ENCODE results near the gene EDEM1. TPM values are rescaled to one million over a fixed set of nuclear protein-coding genes. Genes with fewer than 3 reads are reported as not detected.

Gene EDEM1
- total RNA-seq, 6 donors from 2014 or later: 84.5 to 307 (median 146) TPM

DNA sequence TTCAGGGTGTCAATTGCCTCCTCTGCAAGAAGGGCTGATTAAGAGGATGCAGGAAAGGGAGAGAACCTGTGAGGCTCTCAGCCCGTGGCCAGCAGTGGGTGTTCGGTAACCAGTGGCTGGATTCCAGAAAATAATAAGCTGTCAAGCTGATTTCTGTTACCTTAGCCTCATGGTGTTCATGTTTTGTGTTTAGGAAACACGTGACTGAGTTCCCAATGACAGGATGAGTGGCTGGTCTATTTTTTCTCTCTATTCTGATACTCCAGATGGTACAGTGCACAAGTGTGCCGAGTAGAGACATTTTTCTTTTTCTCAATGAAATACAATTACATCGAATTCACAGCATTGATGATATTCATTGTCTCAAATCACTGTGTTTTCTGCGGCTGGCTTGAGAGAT lies 43.6 kb downstream of the EDEM1 start:
- H3K9me3 ChIP-seq: no peaks in the 10 kb centered on the region
- no peaks in the 10 kb centered on the region for H3K27me3 ChIP-seq
- WGBS, 2 donors: 45 to 48% methylated on average over 6 of the region's 6 CpGs
- H3K4me1 ChIP-seq: no peaks in the 10 kb centered on the region
- H3K27ac ChIP-seq: no peak overlapping the region
- DNase-seq: no peak
- no peak overlapping the region for H3K4me3 ChIP-seq
- TF ChIP-seq, protein P1, sequence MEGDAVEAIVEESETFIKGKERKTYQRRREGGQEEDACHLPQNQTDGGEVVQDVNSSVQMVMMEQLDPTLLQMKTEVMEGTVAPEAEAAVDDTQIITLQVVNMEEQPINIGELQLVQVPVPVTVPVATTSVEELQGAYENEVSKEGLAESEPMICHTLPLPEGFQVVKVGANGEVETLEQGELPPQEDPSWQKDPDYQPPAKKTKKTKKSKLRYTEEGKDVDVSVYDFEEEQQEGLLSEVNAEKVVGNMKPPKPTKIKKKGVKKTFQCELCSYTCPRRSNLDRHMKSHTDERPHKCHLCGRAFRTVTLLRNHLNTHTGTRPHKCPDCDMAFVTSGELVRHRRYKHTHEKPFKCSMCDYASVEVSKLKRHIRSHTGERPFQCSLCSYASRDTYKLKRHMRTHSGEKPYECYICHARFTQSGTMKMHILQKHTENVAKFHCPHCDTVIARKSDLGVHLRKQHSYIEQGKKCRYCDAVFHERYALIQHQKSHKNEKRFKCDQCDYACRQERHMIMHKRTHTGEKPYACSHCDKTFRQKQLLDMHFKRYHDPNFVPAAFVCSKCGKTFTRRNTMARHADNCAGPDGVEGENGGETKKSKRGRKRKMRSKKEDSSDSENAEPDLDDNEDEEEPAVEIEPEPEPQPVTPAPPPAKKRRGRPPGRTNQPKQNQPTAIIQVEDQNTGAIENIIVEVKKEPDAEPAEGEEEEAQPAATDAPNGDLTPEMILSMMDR (IDR thresholded peaks at IDR 0.05): no peak
- TF ChIP-seq POLR2A (IDR thresholded peaks at IDR 0.05) (no peak), POLR2AphosphoS5 (IDR thresholded peaks at IDR 0.05) (no peak), EP300 (IDR thresholded peaks at IDR 0.05) (no peak)
- ATAC-seq (ENCODE audit: low FRiP score in 2 of 2): no peak
- H3K36me3 ChIP-seq: no peaks in the 10 kb centered on the region

DNA sequence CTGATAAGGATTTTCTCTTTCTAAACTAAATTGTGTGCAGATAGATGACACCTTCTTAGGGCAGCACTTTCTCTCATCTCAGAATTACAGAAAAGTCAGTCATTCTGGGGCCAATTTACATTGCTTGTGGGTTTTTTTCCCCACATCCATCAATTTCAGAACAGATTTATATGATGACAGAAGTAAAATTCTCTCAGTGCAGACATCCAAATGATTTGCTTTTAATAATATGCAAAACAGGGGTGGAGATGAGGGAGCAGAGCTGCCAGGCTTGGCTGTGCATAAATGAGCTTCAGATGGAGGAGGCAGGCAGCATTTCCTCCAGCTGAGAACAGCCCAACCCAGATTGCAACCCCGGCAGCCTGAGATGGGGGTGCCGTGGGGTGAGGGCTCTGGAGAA lies 44.0 kb downstream of the EDEM1 start:
- no peaks in the 10 kb centered on the region for H3K27me3 ChIP-seq
- no peaks in the 10 kb centered on the region for H3K36me3 ChIP-seq
- no peaks in the 10 kb centered on the region for H3K9me3 ChIP-seq
- H3K4me1 ChIP-seq: no peaks in the 10 kb centered on the region
- 7 to 41% methylated on average over 2 of the region's 2 CpGs for WGBS, 2 donors
- TF ChIP-seq, protein P1 (IDR thresholded peaks at IDR 0.05): no peak
- no peak for TF ChIP-seq EP300 (IDR thresholded peaks at IDR 0.05)
- TF ChIP-seq POLR2AphosphoS5 (IDR thresholded peaks at IDR 0.05): no peak
- TF ChIP-seq POLR2A (IDR thresholded peaks at IDR 0.05): no peak
- DNase-seq (no peak), ATAC-seq (ENCODE audit: low FRiP score in 2 of 2) (no peak)
- no peak overlapping the region for H3K27ac ChIP-seq
- no peak overlapping the region for H3K4me3 ChIP-seq

DNA sequence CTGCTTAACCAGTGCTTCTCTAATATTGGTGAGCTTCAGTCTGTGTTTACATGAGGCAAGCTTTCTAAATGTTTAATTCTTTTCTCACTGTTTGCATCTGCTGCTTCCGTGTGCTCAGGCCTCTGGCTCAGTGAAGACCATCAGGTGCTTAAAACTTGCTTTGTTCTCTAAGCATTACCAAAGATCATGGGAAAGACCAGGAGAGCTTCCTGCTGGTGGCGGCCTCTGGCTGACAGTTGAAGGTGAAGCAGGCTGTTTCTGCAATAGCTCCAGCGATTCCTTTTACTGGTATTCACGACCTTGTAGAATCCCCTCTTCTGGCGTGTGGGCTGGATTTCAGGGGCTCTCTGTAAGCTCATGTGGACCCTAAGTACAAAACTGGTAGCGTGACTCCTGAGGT lies 45.1 kb downstream of the EDEM1 start:
- Histone ChIP-seq H3K4me1 (no peaks in the 10 kb centered on the region), H3K27ac (no peak overlapping the region), H3K9me3 (no peaks in the 10 kb centered on the region), H3K36me3 (no peaks in the 10 kb centered on the region), H3K27me3 (no peaks in the 10 kb centered on the region), H3K4me3 (no peak overlapping the region)
- 60 to 65% methylated on average over 6 of the region's 6 CpGs for WGBS, 2 donors
- DNase-seq: no peak
- no peak for ATAC-seq (ENCODE audit: low FRiP score in 2 of 2)
- TF ChIP-seq, protein P1 (IDR thresholded peaks at IDR 0.05): no peak
- TF ChIP-seq POLR2AphosphoS5 (IDR thresholded peaks at IDR 0.05) (no peak), EP300 (IDR thresholded peaks at IDR 0.05) (no peak), POLR2A (IDR thresholded peaks at IDR 0.05) (no peak)

DNA sequence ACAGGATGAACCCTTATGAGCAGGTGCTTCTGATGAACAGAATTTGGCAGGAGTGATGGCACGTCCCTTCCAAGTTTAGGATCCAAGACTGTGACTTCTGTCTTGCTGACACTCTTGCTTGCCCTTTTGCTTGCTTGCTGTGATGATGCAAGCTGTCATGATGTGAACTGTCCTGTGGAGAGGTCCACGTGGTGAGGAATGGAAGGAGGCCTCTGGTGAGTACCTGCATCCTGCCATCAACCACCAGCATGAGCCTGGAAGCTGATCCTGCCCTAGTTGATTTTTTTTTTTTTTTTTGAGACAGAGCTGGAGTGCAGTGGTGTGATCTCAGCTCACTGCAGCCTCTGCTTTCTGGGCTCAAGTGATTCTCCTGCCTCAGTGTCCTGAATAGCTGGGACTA lies 45.5 kb downstream of the EDEM1 start:
- no peak for TF ChIP-seq EP300 (IDR thresholded peaks at IDR 0.05)
- TF ChIP-seq, protein P1 (IDR thresholded peaks at IDR 0.05): no peak
- TF ChIP-seq POLR2A (IDR thresholded peaks at IDR 0.05): no peak
- no peak for TF ChIP-seq POLR2AphosphoS5 (IDR thresholded peaks at IDR 0.05)
- no peak overlapping the region for H3K4me3 ChIP-seq
- H3K4me1 ChIP-seq: no peaks in the 10 kb centered on the region
- 14 to 53% methylated on average over 2 of the region's 2 CpGs for WGBS, 2 donors
- H3K27ac ChIP-seq: no peak overlapping the region
- no peaks in the 10 kb centered on the region for H3K36me3 ChIP-seq
- no peaks in the 10 kb centered on the region for H3K27me3 ChIP-seq
- ATAC-seq (ENCODE audit: low FRiP score in 2 of 2): no peak
- H3K9me3 ChIP-seq: no peaks in the 10 kb centered on the region
- DNase-seq: no peak

DNA sequence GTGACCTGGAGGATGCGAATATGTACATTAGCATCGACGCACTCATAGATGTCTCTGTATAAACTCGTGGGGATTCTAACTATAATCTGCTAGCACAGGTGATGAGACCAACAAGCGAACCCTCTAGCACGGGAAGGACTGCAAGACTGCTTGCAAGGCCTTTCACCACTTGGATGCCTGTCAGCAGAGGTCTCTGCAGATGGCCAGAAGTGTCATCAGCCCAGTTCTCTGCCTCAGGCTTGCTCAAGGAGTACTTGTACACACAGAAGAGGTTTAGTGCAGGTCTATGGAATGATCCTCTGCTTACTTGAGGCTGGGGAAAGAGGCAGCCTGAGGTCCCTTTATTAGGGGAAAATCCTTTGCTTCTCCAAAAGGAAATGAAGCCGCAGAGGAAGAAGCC lies 48.1 kb downstream of the EDEM1 start:
- no peak overlapping the region for H3K4me3 ChIP-seq
- H3K9me3 ChIP-seq: no peaks in the 10 kb centered on the region
- 84 to 91% methylated on average over 7 of the region's 7 CpGs for WGBS, 2 donors
- no peak overlapping the region for H3K27ac ChIP-seq
- H3K27me3 ChIP-seq: no peaks in the 10 kb centered on the region
- no peaks in the 10 kb centered on the region for H3K36me3 ChIP-seq
- DNase-seq (no peak), ATAC-seq (ENCODE audit: low FRiP score in 2 of 2) (no peak)
- no peaks in the 10 kb centered on the region for H3K4me1 ChIP-seq
- TF ChIP-seq EP300 (IDR thresholded peaks at IDR 0.05) (no peak), POLR2AphosphoS5 (IDR thresholded peaks at IDR 0.05) (no peak), POLR2A (IDR thresholded peaks at IDR 0.05) (no peak)
- TF ChIP-seq, protein P1 (IDR thresholded peaks at IDR 0.05): no peak
